ENCODE measurements around the gene MAST1. TPM values are rescaled to one million over a fixed set of nuclear protein-coding genes. Genes with fewer than 3 reads are reported as not detected.
A peak's percentile ranks its signal among the peaks of the same experiment; 100 is the strongest.

MAST1 gene
- total and polyA plus RNA-seq, 8 donors: 0.43 to 33.9 (median 1.3) TPM; not detected in 1

DNA sequence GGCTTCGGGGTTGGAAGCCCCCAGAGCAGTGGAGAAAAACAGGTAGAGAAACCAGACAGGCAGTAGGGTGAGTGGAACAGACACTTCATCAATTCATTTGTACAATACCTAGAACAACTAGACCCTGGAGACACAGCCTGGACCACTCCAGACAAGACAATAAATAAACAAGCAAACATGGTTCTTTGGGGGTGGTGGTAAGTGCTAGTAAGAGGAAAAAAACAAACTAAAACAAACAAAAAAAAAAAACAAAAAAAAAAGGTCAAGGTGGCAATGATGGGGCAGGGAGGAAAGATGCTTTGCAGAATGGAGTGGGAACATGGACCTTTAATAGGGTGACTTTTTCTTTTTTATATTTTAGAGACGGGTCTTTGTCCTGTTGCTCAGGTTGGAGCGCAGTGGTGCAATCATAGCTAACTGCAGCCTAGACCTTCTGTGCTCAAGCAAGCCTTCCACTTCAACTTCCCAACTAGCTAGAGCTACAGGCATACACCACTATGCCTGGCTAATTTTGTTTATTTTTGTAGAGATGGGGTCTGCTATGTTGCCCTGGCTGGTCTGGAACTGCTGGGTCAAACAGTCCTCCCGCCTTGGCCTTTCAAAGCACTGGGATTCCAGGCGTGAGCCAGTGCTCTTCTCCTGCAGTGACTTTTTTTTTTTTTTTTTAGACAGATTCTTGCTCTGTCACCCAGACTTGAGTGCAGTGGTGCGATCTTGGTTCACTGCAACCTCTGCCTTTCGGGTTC, 43.9 kb upstream of the MAST1 start:
- H3K27me3 ChIP-seq: no peaks in the 10 kb centered on the region
- H3K4me3 ChIP-seq: peak overlapping the region; percentile 79 to 93 (median 86)
- peak overlapping the region; percentile 92 to 100 (median 99) for H3K27ac ChIP-seq
- peaks cover 29 to 42% (median 37%) of the 10 kb centered on the region in 4 donors for H3K4me1 ChIP-seq
- H3K36me3 ChIP-seq: peaks cover 6 to 26% (median 23%) of the 10 kb centered on the region in 4 donors
- intact Hi-C loops (cut with DNase I; ENCODE audit: low total_unique reads): no loop called here
- DNase-seq: peak in 1 of 2 donors; percentile 40
- WGBS, 5 donors: 55 to 66% (median 60%) methylated on average over 7 of the region's 7 CpGs
- peak in 1 of 4 donors; percentile 27 for TF ChIP-seq POLR2A (IDR thresholded peaks at IDR 0.05)
- TF ChIP-seq EP300 (IDR thresholded peaks at IDR 0.05): no peak
- peak in 1 of 3 donors; percentile 29 for TF ChIP-seq POLR2AphosphoS5 (IDR thresholded peaks at IDR 0.05)
- TF ChIP-seq, protein P1, sequence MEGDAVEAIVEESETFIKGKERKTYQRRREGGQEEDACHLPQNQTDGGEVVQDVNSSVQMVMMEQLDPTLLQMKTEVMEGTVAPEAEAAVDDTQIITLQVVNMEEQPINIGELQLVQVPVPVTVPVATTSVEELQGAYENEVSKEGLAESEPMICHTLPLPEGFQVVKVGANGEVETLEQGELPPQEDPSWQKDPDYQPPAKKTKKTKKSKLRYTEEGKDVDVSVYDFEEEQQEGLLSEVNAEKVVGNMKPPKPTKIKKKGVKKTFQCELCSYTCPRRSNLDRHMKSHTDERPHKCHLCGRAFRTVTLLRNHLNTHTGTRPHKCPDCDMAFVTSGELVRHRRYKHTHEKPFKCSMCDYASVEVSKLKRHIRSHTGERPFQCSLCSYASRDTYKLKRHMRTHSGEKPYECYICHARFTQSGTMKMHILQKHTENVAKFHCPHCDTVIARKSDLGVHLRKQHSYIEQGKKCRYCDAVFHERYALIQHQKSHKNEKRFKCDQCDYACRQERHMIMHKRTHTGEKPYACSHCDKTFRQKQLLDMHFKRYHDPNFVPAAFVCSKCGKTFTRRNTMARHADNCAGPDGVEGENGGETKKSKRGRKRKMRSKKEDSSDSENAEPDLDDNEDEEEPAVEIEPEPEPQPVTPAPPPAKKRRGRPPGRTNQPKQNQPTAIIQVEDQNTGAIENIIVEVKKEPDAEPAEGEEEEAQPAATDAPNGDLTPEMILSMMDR (IDR thresholded peaks at IDR 0.05): no peak
- H3K9me3 ChIP-seq: no peaks in the 10 kb centered on the region

DNA sequence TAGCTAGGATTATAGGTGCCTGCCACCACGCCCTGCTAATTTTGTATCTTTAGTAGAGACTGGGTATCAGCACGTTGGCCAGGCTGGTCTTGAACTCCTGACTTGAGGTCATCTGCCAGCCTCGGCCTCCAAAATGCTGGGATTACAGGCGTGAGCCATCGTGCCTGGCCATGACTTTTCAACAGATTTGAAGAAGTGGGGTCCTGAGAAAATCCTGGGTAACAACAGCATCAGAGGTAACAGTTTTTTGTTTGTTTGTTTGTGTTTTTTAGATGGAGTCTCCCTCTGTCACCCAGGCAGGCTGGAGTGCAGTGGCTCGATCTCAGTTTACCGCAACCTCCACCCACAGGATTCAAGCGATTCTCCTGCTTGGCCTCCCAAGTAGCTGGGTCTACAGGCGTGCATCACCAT, 43.3 kb upstream of the MAST1 start:
- no peaks in the 10 kb centered on the region for H3K9me3 ChIP-seq
- intact Hi-C loops (cut with DNase I; ENCODE audit: low total_unique reads): no loop called here

DNA sequence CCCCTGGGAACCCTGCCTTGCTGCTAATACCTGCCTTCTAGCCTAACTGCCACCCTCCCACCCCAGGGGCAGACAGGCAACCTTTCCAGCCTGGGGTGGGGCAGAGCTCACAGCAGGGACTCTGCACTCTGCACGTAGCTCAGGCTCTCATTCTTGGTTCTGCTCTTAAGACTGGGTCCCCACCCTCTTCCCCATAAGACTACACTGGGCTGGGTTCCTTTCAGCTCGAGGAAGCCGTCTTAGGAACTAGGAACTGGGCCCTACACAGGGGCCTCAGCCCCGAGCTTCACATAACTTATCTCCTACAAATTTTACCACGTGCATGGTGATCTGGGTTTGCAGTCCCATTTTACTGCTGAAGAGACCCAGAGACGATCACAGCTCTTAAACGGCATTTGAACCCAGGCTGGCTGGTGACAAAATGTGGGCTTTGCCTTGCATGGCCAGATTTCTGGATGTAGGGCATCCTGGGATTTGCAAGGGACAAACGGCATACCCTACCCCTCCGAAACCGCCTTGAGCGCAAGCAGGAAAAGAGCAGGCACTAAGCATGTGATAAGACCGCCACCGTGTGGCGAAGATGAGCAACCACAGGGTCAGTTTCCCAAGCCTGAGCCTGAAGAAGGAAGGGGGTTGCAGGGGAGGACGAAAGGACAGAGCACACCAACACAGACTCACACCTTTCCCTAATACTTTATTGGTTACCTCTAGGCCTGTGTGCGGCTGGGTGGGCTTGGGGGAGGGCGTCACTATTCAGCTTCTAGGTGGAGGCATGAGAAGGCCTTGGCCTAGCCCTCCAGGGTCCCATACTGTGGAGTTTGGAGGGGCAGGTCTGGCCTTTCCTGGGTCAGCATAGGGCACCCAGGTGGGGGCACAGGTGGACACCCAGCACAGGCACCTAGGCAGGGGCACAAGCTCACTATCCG, 41.9 kb upstream of the MAST1 start:
- DNase-seq: peak; percentile 79 to 94
- Histone ChIP-seq H3K4me3 (peak overlapping the region in 1 of 4 donors; percentile 11), H3K9me3 (no peaks in the 10 kb centered on the region), H3K27ac (peak overlapping the region; percentile 25 to 100 (median 94)), H3K36me3 (peaks cover 12 to 38% (median 33%) of the 10 kb centered on the region in 4 donors), H3K4me1 (peaks cover 30 to 56% (median 42%) of the 10 kb centered on the region in 4 donors), H3K27me3 (no peaks in the 10 kb centered on the region)
- TF ChIP-seq EP300 (IDR thresholded peaks at IDR 0.05) (no peak), POLR2AphosphoS5 (IDR thresholded peaks at IDR 0.05) (peak; percentile 53 to 93 (median 72))
- TF ChIP-seq, protein P1 (IDR thresholded peaks at IDR 0.05): peak in 6 of 7 experiments; percentile 68 to 100 (median 94)
- intact Hi-C loops (cut with DNase I; ENCODE audit: low total_unique reads): no loop called here
- WGBS, 5 donors: 2 to 7% (median 6%) methylated on average over 18 of the region's 18 CpGs

More for the DNA sequence above, 43.3 kb upstream of the MAST1 start:
- no peak for DNase-seq
- Histone ChIP-seq H3K27ac (peak overlapping the region; percentile 59 to 100 (median 94)), H3K27me3 (no peaks in the 10 kb centered on the region), H3K4me3 (peak overlapping the region in 1 of 4 donors; percentile 89), H3K4me1 (peaks cover 26 to 47% (median 39%) of the 10 kb centered on the region in 4 donors), H3K36me3 (peaks cover 12 to 32% (median 29%) of the 10 kb centered on the region in 4 donors)
- peak in 1 of 3 donors; percentile 38 for TF ChIP-seq POLR2AphosphoS5 (IDR thresholded peaks at IDR 0.05)
- TF ChIP-seq EP300 (IDR thresholded peaks at IDR 0.05): no peak
- 83 to 86% (median 85%) methylated on average over 9 of the region's 9 CpGs for WGBS, 5 donors

DNA sequence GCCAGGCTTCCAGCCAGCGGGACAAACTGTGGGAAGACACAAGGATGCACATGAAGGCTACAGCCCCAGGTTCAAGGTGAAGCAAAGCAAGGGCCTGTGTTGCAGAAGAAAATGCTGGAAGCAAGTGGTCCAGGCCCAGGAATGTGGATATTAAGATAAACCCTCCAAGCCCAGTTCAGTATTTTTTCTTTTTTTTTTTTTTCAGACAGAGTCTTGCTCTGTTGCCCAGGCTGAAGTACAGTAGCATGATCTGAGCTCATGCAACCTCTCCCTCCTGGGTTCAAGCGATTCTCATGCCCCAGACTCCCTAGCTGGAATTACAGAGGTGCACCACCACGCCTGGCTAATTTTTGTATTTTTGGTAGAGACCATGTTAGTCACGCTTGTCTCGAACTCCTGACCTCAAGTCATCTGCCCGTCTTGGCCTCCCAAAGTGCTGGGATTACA, 41.2 kb upstream of the MAST1 start:
- peak in 2 of 3 donors; percentile 4 to 49 for TF ChIP-seq POLR2AphosphoS5 (IDR thresholded peaks at IDR 0.05)
- TF ChIP-seq, protein P1 (IDR thresholded peaks at IDR 0.05): no peak
- 91 to 94% (median 92%) methylated on average over 6 of the region's 6 CpGs for WGBS, 5 donors
- Histone ChIP-seq H3K27me3 (peaks cover 0 to 6% (median 0%) of the 10 kb centered on the region in 3 donors), H3K36me3 (peaks cover 12 to 38% (median 33%) of the 10 kb centered on the region in 4 donors), H3K4me3 (no peak overlapping the region), H3K27ac (no peak overlapping the region), H3K9me3 (no peaks in the 10 kb centered on the region), H3K4me1 (peaks cover 30 to 61% (median 46%) of the 10 kb centered on the region in 4 donors)
- intact Hi-C loops (cut with DNase I; ENCODE audit: low total_unique reads): no loop called here
- DNase-seq: no peak

Measured in stomach (tissue), 9 donors.